Measurements from ENCODE around the gene LBP.
"Not testable (repeated sequence)": the region's sequence is repeated elsewhere in the genome, so short reads cannot be mapped to it uniquely, and the experiment has no call there.

LBP gene

GRCh38 chr20:38392356-38392755 lies 46.1 kb downstream of the LBP start:
- DNase-seq (ENCODE audit: low spot score) = peak; percentile 41
- no peak for TF ChIP-seq CTCF (conservative IDR thresholded peaks at IDR 0.05; ENCODE audit: low read depth)
- no peak overlapping the region for H3K27ac ChIP-seq
- ChIA-PET POLR2A (ENCODE audit: low non-redundant PET) (no interaction called here), CTCF (interaction anchor here (0.6 kb wide), 1 partner anchor 828 kb away, joined by 4 read pairs; no protein-coding TSS in a partner anchor)

GRCh38 chr20:38393259-38393658 lies 47.0 kb downstream of the LBP start:
- no peak overlapping the region for H3K27ac ChIP-seq
- TF ChIP-seq CTCF (conservative IDR thresholded peaks at IDR 0.05; ENCODE audit: low read depth) = no peak
- no peak for DNase-seq (ENCODE audit: low spot score)
- ChIA-PET CTCF (interaction anchor here (0.6 kb wide), 2 partner anchors 10 to 29 kb away, joined by 3 read pairs; no protein-coding TSS in a partner anchor), POLR2A (ENCODE audit: low non-redundant PET) (no interaction called here)

- no peak for DNase-seq (ENCODE audit: low spot score)
- no peak for TF ChIP-seq CTCF (conservative IDR thresholded peaks at IDR 0.05; ENCODE audit: low read depth)
- POLR2A ChIA-PET (ENCODE audit: low non-redundant PET) = no interaction called here
- no peak overlapping the region for H3K27ac ChIP-seq
- CTCF ChIA-PET = interaction anchor here (0.8 to 1.1 kb wide), 2 partner anchors 13 to 57 kb away, joined by 3 read pairs; no protein-coding TSS in a partner anchor
Measured at GRCh38 chr20:38395165-38395564, 48.9 kb downstream of the LBP start.

DNA sequence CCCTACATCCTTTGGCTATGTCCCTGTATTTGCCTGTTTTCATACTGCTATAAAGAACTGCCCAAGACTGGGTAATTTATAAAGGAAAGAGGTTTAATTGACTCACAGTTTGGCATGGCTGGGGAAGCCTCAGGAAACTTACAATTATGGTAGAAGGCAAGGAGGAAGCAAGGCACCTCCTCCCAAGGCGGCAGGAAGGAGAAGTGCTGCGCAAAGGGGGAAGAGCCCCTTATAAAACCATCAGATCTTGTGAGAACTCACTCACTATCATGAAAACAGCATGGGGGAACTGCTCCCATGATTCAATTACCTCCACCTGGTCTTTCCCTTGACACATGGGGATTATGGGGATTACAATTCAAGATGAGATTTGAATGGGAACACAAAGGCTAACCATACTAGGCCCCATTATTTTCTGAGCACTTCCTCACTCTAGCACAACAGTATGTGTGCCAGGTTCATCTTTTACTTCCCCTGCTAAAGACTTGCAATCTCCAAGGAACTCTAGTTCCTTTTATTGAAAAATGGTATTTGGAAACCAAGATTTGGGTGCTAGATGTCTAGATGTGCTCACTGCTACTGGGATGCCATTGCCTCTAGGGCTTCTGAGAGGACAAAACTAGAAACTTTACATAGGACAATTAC lies 49.6 kb downstream of the LBP start:
- H3K27ac ChIP-seq; DNase-seq (ENCODE audit: low spot score); POLR2A ChIA-PET (ENCODE audit: low non-redundant PET): not testable (repeated sequence)
- CTCF ChIA-PET = interaction anchor here (0.7 to 2.0 kb wide), 2 partner anchors 57 to 66 kb away, joined by 5 to 12 read pairs; no protein-coding TSS in a partner anchor

GRCh38 chr20:38402089-38402488 lies 55.8 kb downstream of the LBP start:
- no peak overlapping the region for H3K27ac ChIP-seq
- no peak for DNase-seq (ENCODE audit: low spot score)
- ChIA-PET POLR2A (ENCODE audit: low non-redundant PET) (no interaction called here), CTCF (interaction anchor here (0.6 kb wide), 1 partner anchor 179 kb away, joined by 3 read pairs; no protein-coding TSS in a partner anchor)
- no peak for TF ChIP-seq CTCF (conservative IDR thresholded peaks at IDR 0.05; ENCODE audit: low read depth)

DNA sequence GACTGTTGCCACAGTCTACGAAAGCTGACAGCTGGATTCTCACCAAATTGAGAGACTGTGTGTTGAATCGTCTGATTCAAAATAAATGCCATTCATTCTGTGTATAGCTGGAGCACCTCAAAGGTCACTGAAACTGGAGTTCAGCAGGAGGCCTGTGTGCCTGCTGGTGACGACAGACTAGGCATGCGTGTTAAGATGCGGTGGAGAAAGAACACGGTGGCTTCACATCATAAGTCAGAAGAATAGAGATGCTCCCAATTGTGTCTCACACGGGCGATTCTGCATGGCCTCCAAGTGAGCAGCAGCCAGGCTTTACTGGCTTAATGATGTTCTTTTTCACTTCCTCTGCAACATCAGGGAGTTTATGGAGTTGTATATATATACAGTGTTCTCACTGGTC lies 56.5 kb downstream of the LBP start:
- TF ChIP-seq CTCF (conservative IDR thresholded peaks at IDR 0.05; ENCODE audit: low read depth) = no peak
- POLR2A ChIA-PET (ENCODE audit: low non-redundant PET) = no interaction called here
- H3K27ac ChIP-seq = no peak overlapping the region
- no peak for DNase-seq (ENCODE audit: low spot score)
- CTCF ChIA-PET = interaction anchor here (0.6 kb wide), 1 partner anchor 179 kb away, joined by 3 read pairs; no protein-coding TSS in a partner anchor

- H3K27ac ChIP-seq = no peak overlapping the region
- no peak for TF ChIP-seq CTCF (conservative IDR thresholded peaks at IDR 0.05; ENCODE audit: low read depth)
- no peak for DNase-seq (ENCODE audit: low spot score)
- CTCF ChIA-PET = interaction anchor here (0.6 kb wide), 1 partner anchor 11 kb away, joined by 3 read pairs; no protein-coding TSS in a partner anchor
- POLR2A ChIA-PET (ENCODE audit: low non-redundant PET) = no interaction called here
Measured at GRCh38 chr20:38404016-38404415, 57.7 kb downstream of the LBP start.
